Prostate gland (tissue), 2 donors: Measurements from ENCODE around the gene SMG6.

Experiments
- CTCF ChIP-seq, 4 experiments: fragments of 200-600 bp in 2 of 4; fragments of 450-650 bp in 2 of 4; sonication (generic) in 2 of 4; IDR thresholded peaks; 1 replicate in 3 of 4; 2 replicates in 1 of 4; pipeline ENCODE4 v1.5.1; 2016 to 2019; ENCODE audit warnings: antibody characterized with exemption in 4 of 4, mild to moderate bottlenecking in 2 of 4, moderate library complexity in 2 of 4
- POLR2A ChIP-seq: fragments of 450-650 bp; IDR thresholded peaks from one replicate; pipeline ENCODE4 v1.6.1; 2016; ENCODE audit warnings: antibody characterized with exemption, mild to moderate bottlenecking
- POLR2AphosphoS5 ChIP-seq: sonication (generic); formaldehyde crosslinking; IDR thresholded peaks from one replicate; pipeline ENCODE4 v1.6.1; 2017; ENCODE audit warnings: antibody characterized with exemption

- no peak for TF ChIP-seq CTCF (IDR thresholded peaks at IDR 0.05)
- no peak for TF ChIP-seq POLR2AphosphoS5
- no peak for TF ChIP-seq POLR2A
Measured at GRCh38 chr17:2247005-2247404, 56.6 kb downstream of the SMG6 start.
